Measurements from ENCODE around the gene CPXM2.

The CPXM2 gene

GRCh38 chr10:123795846-123796590 lies 95.6 kb downstream of the CPXM2 start:
- DNase-seq: no peak

- no peak for DNase-seq
Observed at GRCh38 chr10:123795196-123795780, 96.3 kb downstream of the CPXM2 start.

- DNase-seq: no peak
Observed at GRCh38 chr10:123792248-123792978, 99.2 kb downstream of the CPXM2 start.

GRCh38 chr10:123790132-123790885 lies 101.3 kb downstream of the CPXM2 start:
- no peak for DNase-seq

- no peak for DNase-seq
Observed at GRCh38 chr10:123788981-123789380, 102.6 kb downstream of the CPXM2 start.

GRCh38 chr10:123787566-123787965 lies 104.0 kb downstream of the CPXM2 start:
- no peak for DNase-seq

GRCh38 chr10:123786896-123787295 lies 104.7 kb downstream of the CPXM2 start:
- DNase-seq: no peak

GRCh38 chr10:123786306-123786705 lies 105.3 kb downstream of the CPXM2 start:
- no peak for DNase-seq

- no peak for DNase-seq
Observed at GRCh38 chr10:123784646-123785045, 107.0 kb downstream of the CPXM2 start.

- no peak for DNase-seq
Observed at GRCh38 chr10:123784216-123784615, 107.4 kb downstream of the CPXM2 start.

GRCh38 chr10:123783296-123783695 lies 108.3 kb downstream of the CPXM2 start:
- DNase-seq: no peak

GRCh38 chr10:123782549-123782948 lies 109.1 kb downstream of the CPXM2 start:
- no peak for DNase-seq

GRCh38 chr10:123781956-123782500 lies 109.6 kb downstream of the CPXM2 start:
- no peak for DNase-seq

- DNase-seq: no peak
Observed at GRCh38 chr10:123781324-123781900, 110.2 kb downstream of the CPXM2 start.

- no peak for DNase-seq
Observed at GRCh38 chr10:123778719-123779517, 112.7 kb downstream of the CPXM2 start.

GRCh38 chr10:123777881-123778280 lies 113.7 kb downstream of the CPXM2 start:
- no peak for DNase-seq

GRCh38 chr10:123774132-123774742 lies 117.4 kb downstream of the CPXM2 start:
- DNase-seq: no peak

GRCh38 chr10:123772645-123773508 lies 118.7 kb downstream of the CPXM2 start:
- no peak for DNase-seq

GRCh38 chr10:123771877-123772644 lies 119.5 kb downstream of the CPXM2 start:
- no peak for DNase-seq

Data from right forelimb (tissue), 1 donor.